C4-2B (cell line): ENCODE data around the gene TMPRSS13.

ENCODE experiments used
- CTCF ChIP-seq: fragments of 450-650 bp; conservative IDR thresholded peaks from 2 replicates; pipeline ENCODE4 v1.5.1; 2017; ENCODE audit warnings: mild to moderate bottlenecking
- ZFX ChIP-seq: fragments of 450-650 bp; IDR thresholded peaks from 2 replicates; pipeline ENCODE4 v1.6.1; 2017

- no peak for TF ChIP-seq CTCF
- no peak for TF ChIP-seq ZFX
Observed at GRCh38 chr11:117882311-117882905, 46.8 kb downstream of the TMPRSS13 start.
